HepG2 (cell line): ENCODE data around the gene VGLL4. TPM values are rescaled to one million over a fixed set of nuclear protein-coding genes. Genes with fewer than 3 reads are reported as not detected.

ENCODE experiments used
- ATAC-seq: fragments of 200-7000 bp; cut with Tn5 transposase; 3 replicates; pipeline ENCODE4 v1.9.1; 2020; ENCODE audit warnings: mild to moderate bottlenecking, moderate library complexity
- BruUV-seq: library from RNA; stranded (reverse); fragments of 400-500 nt; replicated peaks from 2 replicates; lab custom pipeline; 2021; lab: Mats Ljungman, UMichigan
- CTCF ChIA-PET: fragments of 300-600 bp; formaldehyde crosslinking; extraction: SDS; loops from one replicate; lab custom pipeline; 2021; ENCODE audit warnings: low total read pairs, inconsistent platforms, low intra/inter-chr PET ratio; lab: Yijun Ruan, JAX
- POLR2A ChIA-PET: fragments of 350-600 bp; sonication (Branson Sonifier 250); formaldehyde crosslinking; loops from one replicate; lab custom pipeline; 2020; ENCODE audit warnings: antibody characterized with exemption, inconsistent platforms; lab: Yijun Ruan, JAX
- DNase-seq: peaks from one replicate; pipeline ENCODE4 v3.0.0-alpha.2; 2015; ENCODE audit warnings: low spot score
- FAIRE-seq: peaks from 3 replicates; lab custom pipeline; 2011; peaks lifted over from hg19 to GRCh38; lab: Jason Lieb, UNC
- H2AFZ ChIP-seq: one replicate; pipeline ENCODE4 v1.6.1; 2011; ENCODE audit warnings: low read length, inconsistent platforms
- H3K27ac ChIP-seq: fragments of 300-600 bp; 3 replicates; pipeline ENCODE4 v1.8.0; 2011; ENCODE audit warnings: mixed run types, mild to moderate bottlenecking, mixed read lengths, low read length, inconsistent platforms; ENCODE audit not compliant: insufficient read depth; ENCODE audit errors: extremely low read length
- H3K27me3 ChIP-seq, 2 experiments: fragments of 200-600 bp in 1 of 2; 2 replicates in 1 of 2; 3 replicates in 1 of 2; pipeline versions ENCODE4 v1.6.0 to v1.8.0; 2011; ENCODE audit warnings: low read length in 2 of 2, mild to moderate bottlenecking in 2 of 2, moderate library complexity in 2 of 2, inconsistent platforms in 1 of 2; ENCODE audit not compliant: insufficient read depth in 2 of 2, control insufficient read depth in 1 of 2
- H3K36me3 ChIP-seq, 2 experiments: fragments of 200-600 bp in 1 of 2; replicated peaks in 1 of 2; 2 replicates in 1 of 2; 3 replicates in 1 of 2; pipeline versions ENCODE4 v1.5.1 to v1.8.0; 2011; ENCODE audit warnings: low read length in 2 of 2, inconsistent platforms in 1 of 2; ENCODE audit not compliant: insufficient read depth in 2 of 2, control insufficient read depth in 1 of 2
- H3K4me1 ChIP-seq: 2 replicates; pipeline ENCODE4 v1.5.1; 2012; ENCODE audit warnings: low read length, inconsistent platforms; ENCODE audit not compliant: insufficient read depth
- H3K4me2 ChIP-seq: 2 replicates; pipeline ENCODE4 v1.6.0; 2011; ENCODE audit warnings: low read depth, low read length, inconsistent platforms
- H3K4me3 ChIP-seq, 3 experiments: fragments of 200-600 bp in 1 of 3; sonication (generic), shearing (Covaris generic) in 1 of 3; replicated peaks in 1 of 3; 2 replicates each; pipeline ENCODE4 v1.5.1; 2011 to 2016; ENCODE audit warnings: low read length in 3 of 3, inconsistent platforms in 2 of 3, low read depth in 2 of 3, mild to moderate bottlenecking in 2 of 3, control low read depth in 1 of 3, mixed read lengths in 1 of 3; ENCODE audit not compliant: insufficient read depth in 1 of 3
- H3K79me2 ChIP-seq: one replicate; pipeline ENCODE4 v1.6.1; 2011; ENCODE audit warnings: low read length, inconsistent platforms; ENCODE audit not compliant: insufficient read depth
- H3K9ac ChIP-seq: 2 replicates; pipeline ENCODE4 v1.6.0; 2011; ENCODE audit warnings: mild to moderate bottlenecking, low read depth, low read length, inconsistent platforms; ENCODE audit not compliant: insufficient read depth
- H3K9me3 ChIP-seq: 2 replicates; pipeline ENCODE4 v1.5.1; 2012; ENCODE audit warnings: mild to moderate bottlenecking, low read length
- H4K20me1 ChIP-seq: 2 replicates; pipeline ENCODE4 v1.6.0; 2011; ENCODE audit warnings: inconsistent platforms, mild to moderate bottlenecking, low read length, moderate library complexity; ENCODE audit not compliant: insufficient read depth
- AGO2 ChIP-seq: fragments of 200-400 bp; formaldehyde crosslinking; optimal IDR thresholded peaks from 2 replicates; pipeline ENCODE3; 2017; ENCODE audit warnings: mild to moderate bottlenecking, low read depth, low read length, moderate library complexity
- DRAP1 ChIP-seq: IDR thresholded peaks from 2 replicates; pipeline ENCODE4 v1.6.1; 2016; ENCODE audit warnings: missing genetic modification reagents, missing compliant biosample characterization
- HNF4A ChIP-seq: sonication (generic); formaldehyde crosslinking; IDR thresholded peaks from 2 replicates; pipeline ENCODE4 v1.4.0; 2020; ENCODE audit warnings: missing genetic modification reagents
- HNRNPL ChIP-seq: fragments of 200-400 bp; formaldehyde crosslinking; IDR thresholded peaks from 2 replicates; pipeline ENCODE4 v1.6.1; 2017; ENCODE audit warnings: mild to moderate bottlenecking, low read depth, low read length
- ZBTB33 ChIP-seq: sonication (generic); formaldehyde crosslinking; IDR thresholded peaks from 2 replicates; pipeline ENCODE4 v1.4.0; 2020; ENCODE audit warnings: missing genetic modification reagents
- ZNF160 ChIP-seq: sonication (generic); formaldehyde crosslinking; IDR thresholded peaks from 2 replicates; pipeline ENCODE4 v1.8.0; 2022; ENCODE audit warnings: mild to moderate bottlenecking, inconsistent platforms, missing genetic modification reagents
- ZNF263 ChIP-seq: sonication (generic); formaldehyde crosslinking; IDR thresholded peaks from 2 replicates; pipeline ENCODE4 v1.4.0; 2020; ENCODE audit warnings: missing genetic modification reagents
- ZNF687 ChIP-seq: sonication (generic); formaldehyde crosslinking; IDR thresholded peaks from 2 replicates; pipeline ENCODE4 v1.5.1; 2020; ENCODE audit warnings: mild to moderate bottlenecking, missing genetic modification reagents, moderate library complexity
- ZNF879 ChIP-seq: sonication (generic); formaldehyde crosslinking; IDR thresholded peaks from 2 replicates; pipeline ENCODE4 v1.8.1; 2023; ENCODE audit warnings: missing genetic modification reagents
- ZSCAN30 ChIP-seq: sonication (generic); formaldehyde crosslinking; IDR thresholded peaks from 2 replicates; pipeline ENCODE4 v1.5.0; 2020; ENCODE audit warnings: mild to moderate bottlenecking, missing genetic modification reagents
- WGBS: methylation state at CpG from one replicate; pipeline ENCODE4 v1.1.6; 2017; ENCODE audit warnings: low lambda C conversion rate; 5-methylcytosine and 5-hydroxymethylcytosine counted together
- in situ Hi-C: cut with HindIII; loops from 2 replicates; pipeline ENCODE4 v1.10.0; 2017; ENCODE audit warnings: low pct_unique_long_range_greater_than_20kb; ENCODE audit not compliant: extremely low pct_ligation_motif_present
- intact Hi-C: fragments of 100-400 bp; cut with micrococcal nuclease; formaldehyde crosslinking; loops from one replicate; pipeline ENCODE4 v1.10.0; 2022; ENCODE audit not compliant: unreplicated experiment
- polyA plus RNA-seq, 8 experiments: library from polyadenylated mRNA; depleted of rRNA in 3 of 8; stranded (reverse) in 7 of 8; unstranded in 1 of 8; fragments of >200 nt; fragmentation: Illumina TruSeq in 4 of 8; extraction: Trizol in 4 of 8; gene quantifications; 2 replicates each; pipeline versions ENCODE4 v1.2.1 to v1.2.3, GENCODE V29; 2011 to 2016; ENCODE audit warnings: low read depth in 4 of 8, missing spikeins in 1 of 8, mixed read lengths in 1 of 8; ENCODE audit not compliant: insufficient read depth in 1 of 8
- total RNA-seq, 5 experiments: library from RNA; depleted of rRNA; stranded (reverse); fragments of >200 nt; fragmentation: Illumina TruSeq; extraction: Trizol; gene quantifications; 2 replicates each; pipeline ENCODE4 v1.2.3, GENCODE V29; 2016; ENCODE audit warnings: low read depth in 1 of 5
- TF ChIP-seq, protein P1 (sequence below): IDR thresholded peaks from 2 replicates; pipeline ENCODE4 v1.4.0; 2020; ENCODE audit warnings: mild to moderate bottlenecking, missing genetic modification reagents

The VGLL4 gene
- total and polyA plus RNA-seq, 2 of the 13 experiments (the other 11 are each of a cell fraction or from before 2014, with no cell fraction given) = 23.2 to 39.0 TPM

DNA sequence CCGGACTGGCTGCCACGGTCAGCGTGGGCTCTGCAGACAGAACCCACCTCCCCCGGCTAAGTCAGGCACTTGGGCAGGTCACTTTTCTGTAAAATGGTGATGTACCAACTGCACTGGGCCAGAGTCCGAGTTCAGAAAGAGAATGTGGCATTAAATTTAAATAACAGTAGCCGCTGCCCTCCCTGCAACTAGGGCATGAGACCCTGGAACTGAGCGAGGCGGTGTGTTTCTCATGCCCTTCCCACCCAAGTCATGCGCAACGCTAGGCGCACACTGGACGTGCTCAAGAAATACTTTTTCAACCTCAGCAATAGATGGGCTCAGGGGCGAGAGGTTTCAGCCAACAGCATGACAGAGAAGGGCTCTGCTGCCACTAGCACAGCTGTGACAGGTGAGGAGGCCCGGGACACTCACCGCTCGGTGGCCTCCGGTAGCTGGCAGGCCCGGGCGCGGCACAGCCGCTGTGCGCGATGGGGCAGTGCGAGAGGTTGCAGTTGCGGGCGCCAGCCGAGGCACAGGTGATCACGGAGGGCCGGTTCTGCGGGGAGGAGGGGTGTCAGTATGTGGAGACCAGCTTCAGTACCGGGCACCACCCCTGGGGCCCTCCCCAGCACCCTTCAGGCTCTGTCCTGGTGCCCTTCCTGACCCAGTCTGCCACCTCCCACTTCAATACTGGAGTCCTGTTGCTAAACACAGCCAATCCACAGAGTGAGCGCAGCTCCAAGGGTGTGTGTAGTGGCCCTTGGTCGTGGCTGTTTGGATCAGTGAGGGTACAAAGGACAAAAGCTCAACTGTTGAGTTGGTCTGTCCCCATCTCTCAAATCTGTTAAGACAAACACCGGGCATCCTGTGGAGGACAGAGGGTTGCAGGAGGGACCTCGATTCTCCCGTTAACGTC is 84.5 kb downstream of the VGLL4 start:
- peaks cover 5% of the 10 kb centered on the region for H3K79me2 ChIP-seq
- no peaks in the 10 kb centered on the region; the same call in 1 of the 2 replicates for H4K20me1 ChIP-seq
- FAIRE-seq = no peak
- in situ Hi-C loops = no loop called here
- H3K9ac ChIP-seq = no peak overlapping the region
- 77% methylated on average over 17 of the region's 37 CpGs for WGBS
- peak; percentile 47 for DNase-seq
- BruUV-seq = no TSS peak
- H3K4me2 ChIP-seq = no peak overlapping the region
- H3K27me3 ChIP-seq = no peaks in the 10 kb centered on the region; a peak in 1 of 5 replicates
- no peak overlapping the region for H2AFZ ChIP-seq
- CTCF ChIA-PET = no interaction called here
- H3K36me3 ChIP-seq = peaks cover 54 to 88% of the 10 kb centered on the region in 2 experiments
- POLR2A ChIA-PET = no interaction called here
- H3K4me1 ChIP-seq = peaks cover 25% of the 10 kb centered on the region
- no peak overlapping the region for H3K27ac ChIP-seq
- H3K4me3 ChIP-seq = no peak overlapping the region
- no peaks in the 10 kb centered on the region for H3K9me3 ChIP-seq
- intact Hi-C loops = no loop called here
- peak; percentile 57 for ATAC-seq
- TF ChIP-seq HNRNPL (0 out of 2 replicates have a peak, but pooled peaks have one; percentile 61), AGO2 (peak; percentile 34), DRAP1 (no peak), HNF4A (CRISPR knock-in tag) (peak; percentile 51), ZSCAN30 (CRISPR knock-in tag) (no peak), ZNF687 (CRISPR knock-in tag) (peak; percentile 13; the same call in 1 of the 2 replicates), ZBTB33 (peak; percentile 54; the same call in 1 of the 2 replicates), ZNF263 (CRISPR knock-in tag) (no peak), ZNF160 (no peak), ZNF879 (CRISPR knock-in tag) (no peak)
- TF ChIP-seq, protein P1, sequence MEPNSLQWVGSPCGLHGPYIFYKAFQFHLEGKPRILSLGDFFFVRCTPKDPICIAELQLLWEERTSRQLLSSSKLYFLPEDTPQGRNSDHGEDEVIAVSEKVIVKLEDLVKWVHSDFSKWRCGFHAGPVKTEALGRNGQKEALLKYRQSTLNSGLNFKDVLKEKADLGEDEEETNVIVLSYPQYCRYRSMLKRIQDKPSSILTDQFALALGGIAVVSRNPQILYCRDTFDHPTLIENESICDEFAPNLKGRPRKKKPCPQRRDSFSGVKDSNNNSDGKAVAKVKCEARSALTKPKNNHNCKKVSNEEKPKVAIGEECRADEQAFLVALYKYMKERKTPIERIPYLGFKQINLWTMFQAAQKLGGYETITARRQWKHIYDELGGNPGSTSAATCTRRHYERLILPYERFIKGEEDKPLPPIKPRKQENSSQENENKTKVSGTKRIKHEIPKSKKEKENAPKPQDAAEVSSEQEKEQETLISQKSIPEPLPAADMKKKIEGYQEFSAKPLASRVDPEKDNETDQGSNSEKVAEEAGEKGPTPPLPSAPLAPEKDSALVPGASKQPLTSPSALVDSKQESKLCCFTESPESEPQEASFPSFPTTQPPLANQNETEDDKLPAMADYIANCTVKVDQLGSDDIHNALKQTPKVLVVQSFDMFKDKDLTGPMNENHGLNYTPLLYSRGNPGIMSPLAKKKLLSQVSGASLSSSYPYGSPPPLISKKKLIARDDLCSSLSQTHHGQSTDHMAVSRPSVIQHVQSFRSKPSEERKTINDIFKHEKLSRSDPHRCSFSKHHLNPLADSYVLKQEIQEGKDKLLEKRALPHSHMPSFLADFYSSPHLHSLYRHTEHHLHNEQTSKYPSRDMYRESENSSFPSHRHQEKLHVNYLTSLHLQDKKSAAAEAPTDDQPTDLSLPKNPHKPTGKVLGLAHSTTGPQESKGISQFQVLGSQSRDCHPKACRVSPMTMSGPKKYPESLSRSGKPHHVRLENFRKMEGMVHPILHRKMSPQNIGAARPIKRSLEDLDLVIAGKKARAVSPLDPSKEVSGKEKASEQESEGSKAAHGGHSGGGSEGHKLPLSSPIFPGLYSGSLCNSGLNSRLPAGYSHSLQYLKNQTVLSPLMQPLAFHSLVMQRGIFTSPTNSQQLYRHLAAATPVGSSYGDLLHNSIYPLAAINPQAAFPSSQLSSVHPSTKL (CRISPR knock-in tag) = no peak
